H9 (cell line): ENCODE measurements around the gene TMEM115. TPM values are rescaled to one million over a fixed set of nuclear protein-coding genes. Genes with fewer than 3 reads are reported as not detected.

Experiments used
- DNase-seq: peaks from one replicate; pipeline ENCODE4 v3.0.0-alpha.2; 2017
- H2AFZ ChIP-seq: one replicate; pipeline ENCODE4 v1.6.1; 2013; ENCODE audit warnings: mild to moderate bottlenecking, low read length, control low read depth, moderate library complexity
- H2AK5ac ChIP-seq: 2 replicates; pipeline ENCODE4 v1.6.1; 2013; ENCODE audit warnings: low read length, control low read depth, mixed read lengths; ENCODE audit not compliant: insufficient read length
- H2BK120ac ChIP-seq: one replicate; pipeline ENCODE4 v1.6.1; 2013; ENCODE audit warnings: low read depth, mild to moderate bottlenecking, low read length, control low read depth, inconsistent platforms; ENCODE audit not compliant: poor library complexity, severe bottlenecking
- H2BK12ac ChIP-seq: 2 replicates; pipeline ENCODE4 v1.6.1; 2013; ENCODE audit warnings: low read length, control low read depth, mixed read lengths, low read depth; ENCODE audit not compliant: insufficient read length
- H2BK15ac ChIP-seq: 2 replicates; pipeline ENCODE4 v1.6.1; 2013; ENCODE audit warnings: low read depth, low read length, control low read depth
- H2BK20ac ChIP-seq: one replicate; pipeline ENCODE4 v1.6.1; 2013; ENCODE audit warnings: low read depth, mild to moderate bottlenecking, low read length, control low read depth, inconsistent platforms; ENCODE audit not compliant: poor library complexity, severe bottlenecking
- H2BK5ac ChIP-seq: 2 replicates; pipeline ENCODE4 v1.6.1; 2013; ENCODE audit warnings: low read length, control low read depth, mixed read lengths; ENCODE audit not compliant: insufficient read length
- H3K14ac ChIP-seq: 2 replicates; pipeline ENCODE4 v1.6.1; 2013; ENCODE audit warnings: low read length, control low read depth; ENCODE audit not compliant: insufficient read depth
- H3K18ac ChIP-seq: 2 replicates; pipeline ENCODE4 v1.6.1; 2013; ENCODE audit warnings: low read depth, mild to moderate bottlenecking, mixed read lengths, low read length, control low read depth; ENCODE audit not compliant: insufficient read length
- H3K23ac ChIP-seq: 2 replicates; pipeline ENCODE4 v1.6.1; 2013; ENCODE audit warnings: low read length, control low read depth, mixed read lengths, low read depth; ENCODE audit not compliant: insufficient read length
- H3K23me2 ChIP-seq: 2 replicates; pipeline ENCODE4 v1.6.1; 2013; ENCODE audit warnings: low read depth, mild to moderate bottlenecking, mixed read lengths, low read length, control low read depth; ENCODE audit not compliant: insufficient read length, poor library complexity, severe bottlenecking
- H3K27ac ChIP-seq: 2 replicates; pipeline ENCODE4 v1.5.1; 2013; ENCODE audit warnings: low read length, control low read depth, mixed read lengths, low read depth; ENCODE audit not compliant: insufficient read length
- H3K27me3 ChIP-seq: 2 replicates; pipeline ENCODE4 v1.6.1; 2013; ENCODE audit warnings: low read length, control low read depth, inconsistent platforms; ENCODE audit not compliant: insufficient read depth
- H3K4ac ChIP-seq: 2 replicates; pipeline ENCODE4 v1.6.1; 2013; ENCODE audit warnings: low read depth, mild to moderate bottlenecking, control low read depth, inconsistent platforms, low read length, moderate library complexity
- H3K4me1 ChIP-seq: 2 replicates; pipeline ENCODE4 v1.6.1; 2013; ENCODE audit warnings: low read length, control low read depth, inconsistent platforms; ENCODE audit not compliant: insufficient read depth
- H3K4me2 ChIP-seq: 2 replicates; pipeline ENCODE4 v1.6.1; 2013; ENCODE audit warnings: low read length, control low read depth, mixed read lengths; ENCODE audit not compliant: insufficient read length, insufficient read depth
- H3K56ac ChIP-seq: 2 replicates; pipeline ENCODE4 v1.6.1; 2013; ENCODE audit warnings: low read depth, mild to moderate bottlenecking, mixed read lengths, low read length, control low read depth; ENCODE audit not compliant: insufficient read length
- H3K79me1 ChIP-seq: 2 replicates; pipeline ENCODE4 v1.6.1; 2013; ENCODE audit warnings: low read depth, mild to moderate bottlenecking, moderate library complexity, low read length, control low read depth, inconsistent platforms; ENCODE audit not compliant: insufficient read depth, poor library complexity, severe bottlenecking
- H3K79me2 ChIP-seq: 2 replicates; pipeline ENCODE4 v1.6.1; 2013; ENCODE audit warnings: low read length, control low read depth, inconsistent platforms; ENCODE audit not compliant: insufficient read depth
- H3K9ac ChIP-seq: 2 replicates; pipeline ENCODE4 v1.6.1; 2013; ENCODE audit warnings: low read length, control low read depth, mixed read lengths; ENCODE audit not compliant: insufficient read length; ENCODE audit errors: extremely low read depth
- H3K9me3 ChIP-seq: one replicate; pipeline ENCODE4 v1.6.1; 2013; ENCODE audit warnings: low read depth, low read length, inconsistent platforms; ENCODE audit not compliant: control insufficient read depth
- H3T11ph ChIP-seq: one replicate; pipeline ENCODE4 v1.6.1; 2013; ENCODE audit warnings: mild to moderate bottlenecking, low read length, control low read depth, inconsistent platforms
- H4K20me1 ChIP-seq: one replicate; pipeline ENCODE4 v1.6.1; 2013; ENCODE audit not compliant: control insufficient read depth, insufficient read length, insufficient read depth
- H4K5ac ChIP-seq: 2 replicates; pipeline ENCODE4 v1.6.1; 2013; ENCODE audit warnings: low read depth, mild to moderate bottlenecking, mixed read lengths, low read length, control low read depth; ENCODE audit not compliant: insufficient read length
- H4K8ac ChIP-seq: replicated peaks from 2 replicates; pipeline ENCODE4 v1.6.1; 2013; ENCODE audit warnings: low read length, control low read depth, mixed read lengths, low read depth; ENCODE audit not compliant: insufficient read length
- H4K91ac ChIP-seq: 2 replicates; pipeline ENCODE4 v1.6.1; 2013; ENCODE audit warnings: low read depth, mild to moderate bottlenecking, moderate library complexity, mixed read lengths, low read length, control low read depth; ENCODE audit not compliant: insufficient read length
- H3K27ac Mint-ChIP-seq, 3 experiments: 2 replicates in 2 of 3; 3 replicates in 1 of 3; pipeline ENCODE4 v1.8.0; 2020 to 2021; ENCODE audit warnings: mixed read lengths in 3 of 3, mild to moderate bottlenecking in 1 of 3, moderate library complexity in 1 of 3
- H3K27me3 Mint-ChIP-seq: 2 replicates; pipeline ENCODE4 v1.8.0; 2021; ENCODE audit warnings: low read depth, mild to moderate bottlenecking, moderate library complexity, mixed read lengths
- H3K36me3 Mint-ChIP-seq, 3 experiments: 2 replicates in 2 of 3; 3 replicates in 1 of 3; pipeline ENCODE4 v1.8.0; 2020 to 2021; ENCODE audit warnings: low read depth in 3 of 3, mixed read lengths in 3 of 3; ENCODE audit not compliant: insufficient read depth in 1 of 3
- H3K4me1 Mint-ChIP-seq, 2 experiments: 2 replicates each; pipeline ENCODE4 v1.8.0; 2020; ENCODE audit warnings: mixed read lengths in 2 of 2
- H3K4me3 Mint-ChIP-seq, 2 experiments: 2 replicates in 1 of 2; 3 replicates in 1 of 2; pipeline ENCODE4 v1.8.0; 2020 to 2021; ENCODE audit warnings: mild to moderate bottlenecking in 2 of 2, mixed read lengths in 2 of 2, moderate library complexity in 1 of 2
- H3K9me3 Mint-ChIP-seq, 2 experiments: 2 replicates in 1 of 2; 3 replicates in 1 of 2; pipeline ENCODE4 v1.8.0; 2020; ENCODE audit warnings: mild to moderate bottlenecking in 2 of 2, mixed read lengths in 2 of 2, moderate library complexity in 1 of 2
- CTCF ChIP-seq: fragments of 200-600 bp; sonication (generic); conservative IDR thresholded peaks from 3 replicates; pipeline ENCODE4 v1.8.0; 2021; ENCODE audit warnings: antibody characterized with exemption, mild to moderate bottlenecking
- WGBS: extraction: QIAGEN DNeasy Blood & Tissue Kit; methylation state at CpG from one replicate; pipeline ENCODE4 v1.1.7; 2013; ENCODE audit warnings: missing lambda C conversion rate, low lambda C conversion rate, mixed read lengths; ENCODE audit not compliant: insufficient read length; ENCODE audit errors: extremely low coverage; 5-methylcytosine and 5-hydroxymethylcytosine counted together
- total RNA-seq: library from RNA; stranded (reverse); gene quantifications from 2 replicates; pipeline ENCODE4 v1.2.1, GENCODE V29; 2021

The TMEM115 gene
- total RNA-seq, 1 experiment from 2014 or later: 32.3 TPM

DNA sequence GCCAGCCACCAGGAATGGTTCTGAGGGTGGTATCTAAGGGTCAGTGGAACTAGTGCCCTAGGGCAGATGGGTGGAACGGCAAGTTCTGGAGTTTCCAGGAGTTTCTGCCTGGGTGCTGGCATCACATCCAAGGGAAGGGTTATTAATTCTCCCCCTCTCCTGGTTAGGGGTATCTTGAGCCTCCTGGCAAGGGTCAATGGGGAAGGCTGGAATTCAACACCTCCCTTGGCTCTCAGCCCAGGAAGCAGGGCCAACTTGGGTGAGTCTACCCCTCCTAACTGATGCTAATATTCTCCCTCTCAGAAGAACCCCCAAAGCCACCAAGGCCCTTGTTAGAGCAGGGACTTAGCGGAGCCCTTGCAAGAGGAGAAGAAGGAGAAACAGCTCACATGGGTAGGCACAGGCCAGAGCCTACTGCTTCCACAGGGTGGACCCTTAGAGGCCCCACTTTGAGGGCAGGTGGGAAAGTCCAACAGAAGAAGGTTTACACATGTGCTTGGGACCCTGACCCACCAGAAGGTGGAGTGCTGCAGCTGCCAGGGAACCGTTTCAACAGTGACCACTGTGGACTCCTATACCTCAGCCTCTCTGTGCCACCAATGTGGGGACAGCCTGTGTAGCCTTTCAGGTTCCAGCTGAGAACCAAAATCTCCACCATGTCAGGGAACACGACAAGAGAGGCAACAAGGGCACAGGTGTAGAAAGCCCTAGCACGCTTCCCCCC is 3.3 kb downstream of the TMEM115 start:
- Histone ChIP-seq H3K9me3 (no peaks in the 10 kb centered on the region), H4K20me1 (no peaks in the 10 kb centered on the region), H3T11ph (no peak overlapping the region), H4K8ac (no peak overlapping the region), H2AFZ (no peak overlapping the region), H4K91ac (no peak overlapping the region), H2BK15ac (no peak overlapping the region), H2BK5ac (no peak overlapping the region), H3K4ac (no peak overlapping the region), H2BK20ac (no peak overlapping the region), H3K4me2 (no peak overlapping the region), H3K14ac (no peak overlapping the region), H3K18ac (no peak overlapping the region), H3K56ac (no peak overlapping the region), H3K27ac (no peak overlapping the region), H4K5ac (no peak overlapping the region), H3K79me2 (peaks cover 9% of the 10 kb centered on the region; the same call in 1 of the 2 replicates), H3K4me1 (peaks cover 4% of the 10 kb centered on the region; the same call in 1 of the 2 replicates), H3K27me3 (no peaks in the 10 kb centered on the region), H2BK12ac (no peak overlapping the region), H2BK120ac (no peak overlapping the region), H3K79me1 (peaks cover 6% of the 10 kb centered on the region), H3K9ac (no peak overlapping the region), H3K23me2 (peaks cover 9% of the 10 kb centered on the region), H2AK5ac (no peak overlapping the region), H3K23ac (no peak overlapping the region)
- H3K27ac Mint-ChIP-seq: no peak overlapping the region
- peak overlapping the region in 1 of 2 experiments; percentile 42; a peak in 2 of 5 replicates for H3K4me3 Mint-ChIP-seq
- WGBS: no CpG with 5 or more reads among the region's 5 CpGs
- DNase-seq: no peak
- H3K27me3 Mint-ChIP-seq: no peaks in the 10 kb centered on the region; the same call in 1 of the 2 replicates
- H3K36me3 Mint-ChIP-seq: peaks cover 13 to 28% (median 27%) of the 10 kb centered on the region in 3 experiments
- peaks cover 34 to 36% of the 10 kb centered on the region in 2 experiments for H3K4me1 Mint-ChIP-seq
- no peak for TF ChIP-seq CTCF
- no peaks in the 10 kb centered on the region for H3K9me3 Mint-ChIP-seq
